GM21717 (cell line): ENCODE data around the gene CACHD1.

Experiments
- ATAC-seq: cut with Tn5 transposase; IDR thresholded peaks from one replicate; pipeline ENCODE4 v1.9.1; 2021; ENCODE audit warnings: mild to moderate bottlenecking, moderate library complexity; ENCODE audit not compliant: unreplicated experiment

CACHD1 gene

DNA sequence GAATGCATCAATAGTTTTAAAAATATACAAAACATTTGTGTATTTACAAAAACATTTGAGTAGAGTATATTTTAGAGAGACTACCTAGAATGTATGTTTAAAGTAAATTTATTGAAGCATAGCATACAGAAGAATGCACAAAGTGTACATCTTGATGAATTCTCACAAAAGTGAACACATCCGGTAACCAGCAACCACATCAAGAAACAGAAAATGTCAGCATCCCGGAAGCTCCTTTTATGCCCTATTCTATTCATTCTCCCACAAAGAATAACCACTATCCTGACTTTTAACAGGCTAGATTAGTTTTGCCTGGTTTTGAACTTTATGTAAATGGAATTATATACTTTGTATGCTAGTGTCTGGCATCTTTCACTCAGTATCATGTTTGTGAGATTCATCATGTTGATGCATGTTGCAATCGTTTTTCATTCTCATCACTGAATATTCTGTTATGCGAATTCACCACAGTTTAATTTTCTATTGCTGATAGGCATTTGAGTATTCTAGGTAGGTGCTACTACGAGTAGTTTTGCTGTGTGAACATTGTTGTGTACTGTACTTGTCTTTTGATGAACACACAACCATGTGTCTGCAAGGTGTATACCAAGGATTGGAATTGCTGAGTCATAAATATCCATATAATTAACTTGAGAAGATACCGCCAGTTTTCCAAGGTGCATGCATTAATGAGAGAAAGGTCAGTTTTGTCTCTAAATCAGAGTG, 75.4 kb downstream of the CACHD1 start:
- ATAC-seq: no peak

DNA sequence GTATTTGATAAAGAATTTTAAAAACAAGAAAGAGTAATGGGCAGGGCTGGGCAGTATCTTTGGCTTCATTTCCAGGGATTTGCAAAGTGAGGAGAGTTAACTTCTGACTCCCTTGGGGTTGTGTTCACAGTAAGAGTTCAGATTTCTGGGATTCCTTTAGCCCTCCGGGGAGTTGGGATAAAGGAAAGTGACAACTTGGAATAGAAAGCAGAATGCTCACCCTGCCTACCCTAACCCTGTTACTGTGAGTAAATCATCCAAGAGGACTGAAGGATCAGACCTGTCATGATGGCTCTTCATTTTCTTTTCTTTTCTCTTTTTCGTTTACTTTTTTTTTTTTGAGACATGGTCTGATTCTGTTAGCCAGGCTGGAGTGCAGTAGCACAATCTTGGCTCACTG, 76.1 kb downstream of the CACHD1 start:
- no peak for ATAC-seq

DNA sequence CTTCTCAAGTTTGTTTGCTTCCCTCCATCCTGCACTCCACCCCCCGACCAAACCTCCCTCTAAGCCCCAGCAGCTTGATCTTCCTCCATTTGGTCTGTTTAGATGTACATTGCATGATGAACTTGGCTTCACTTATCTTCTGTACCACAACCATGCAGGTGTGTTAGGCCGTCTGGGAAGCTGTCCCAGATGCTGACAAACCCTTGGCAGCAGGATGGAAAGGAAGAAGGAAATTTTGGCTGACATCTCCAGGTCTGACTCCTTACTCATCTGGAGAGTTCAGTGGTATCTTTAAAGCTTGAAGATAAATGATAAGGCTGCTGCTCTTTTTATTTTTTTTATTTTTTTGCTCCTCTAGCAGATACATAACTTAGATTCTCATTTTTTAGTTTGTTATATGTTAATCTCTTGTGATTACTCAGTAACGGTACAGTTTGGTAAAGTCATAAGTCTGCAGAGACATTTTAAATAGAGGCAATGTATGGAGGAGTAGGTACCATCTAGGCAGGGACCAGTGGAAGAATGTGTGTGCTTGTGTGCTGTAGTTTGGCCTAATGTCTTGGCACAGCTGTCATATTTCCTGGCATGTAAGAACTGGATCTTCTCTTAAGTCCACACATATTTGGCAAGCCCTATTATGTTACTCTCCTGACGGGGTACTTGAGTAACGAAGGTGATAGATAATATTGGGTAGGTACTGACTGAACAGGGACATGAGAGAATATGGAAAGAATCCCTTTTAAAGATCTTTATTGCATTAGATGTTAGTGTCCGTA, 79.7 kb downstream of the CACHD1 start:
- ATAC-seq: no peak

DNA sequence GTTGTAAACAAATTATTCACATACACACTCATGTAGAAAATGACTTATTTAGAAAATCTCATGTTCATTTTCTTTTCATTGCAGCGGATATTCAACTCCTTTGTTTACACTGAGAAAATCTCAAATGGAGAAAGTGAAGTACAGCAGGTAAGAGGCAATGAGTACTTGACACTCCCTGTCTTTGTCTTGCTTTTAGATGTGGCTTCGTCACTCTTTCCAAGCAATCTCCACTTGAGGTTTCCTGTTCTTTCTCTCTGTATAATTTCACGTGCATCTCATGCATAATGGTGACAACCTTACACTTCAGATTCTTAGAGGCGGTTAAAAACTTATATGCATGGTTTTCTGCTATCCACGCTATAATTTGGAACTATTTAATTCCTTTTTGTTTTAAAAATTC, 80.6 kb downstream of the CACHD1 start:
- ATAC-seq: no peak

DNA sequence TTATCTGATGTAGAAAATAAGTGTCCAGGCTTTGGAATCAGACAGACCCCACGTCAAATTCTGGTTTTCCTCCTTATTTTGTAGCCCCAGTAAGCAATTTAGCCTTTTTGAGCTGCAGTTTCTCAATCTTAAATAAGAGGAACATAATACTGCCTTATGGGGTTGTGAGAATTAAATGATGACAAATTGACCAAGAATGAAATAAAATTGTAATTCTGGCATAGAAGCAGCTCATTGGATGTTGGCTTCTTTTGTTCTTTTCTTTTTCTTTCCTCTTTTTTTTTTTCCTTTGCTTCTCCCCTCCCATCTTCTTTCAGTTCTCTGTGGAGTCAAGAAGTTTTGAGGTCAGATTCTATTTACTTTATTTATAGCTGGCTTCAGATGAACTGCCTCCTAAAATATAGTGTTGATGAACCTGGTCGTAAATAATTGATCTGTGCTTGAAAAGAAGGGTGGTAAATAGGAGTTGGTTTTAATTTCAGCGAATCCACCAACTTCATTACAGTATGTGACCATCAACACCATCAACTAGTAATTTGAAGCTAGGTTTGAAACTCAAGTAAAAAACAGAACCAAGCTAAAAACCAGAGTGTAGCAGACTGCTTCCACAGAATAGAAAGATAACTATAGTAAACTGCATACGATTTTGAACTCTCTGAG, 81.1 kb downstream of the CACHD1 start:
- no peak for ATAC-seq

DNA sequence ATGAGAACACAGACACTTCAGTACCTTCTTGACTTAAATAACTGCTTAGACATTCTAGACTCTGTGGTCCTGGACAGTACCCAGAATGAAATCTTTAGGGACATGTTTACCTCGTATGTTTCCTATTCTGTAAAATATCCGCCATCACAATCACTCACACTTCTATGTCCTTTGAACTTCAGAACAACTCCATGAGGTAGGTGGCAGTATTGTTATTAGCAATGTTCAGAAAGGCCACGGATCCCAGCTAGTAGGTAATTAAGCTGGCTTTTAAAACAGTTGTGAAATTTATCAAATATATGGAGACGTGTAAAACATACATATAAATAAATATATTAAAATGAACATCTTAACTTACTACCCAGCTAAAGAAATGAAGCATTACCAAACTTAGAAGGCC, 83.4 kb downstream of the CACHD1 start:
- no peak for ATAC-seq

DNA sequence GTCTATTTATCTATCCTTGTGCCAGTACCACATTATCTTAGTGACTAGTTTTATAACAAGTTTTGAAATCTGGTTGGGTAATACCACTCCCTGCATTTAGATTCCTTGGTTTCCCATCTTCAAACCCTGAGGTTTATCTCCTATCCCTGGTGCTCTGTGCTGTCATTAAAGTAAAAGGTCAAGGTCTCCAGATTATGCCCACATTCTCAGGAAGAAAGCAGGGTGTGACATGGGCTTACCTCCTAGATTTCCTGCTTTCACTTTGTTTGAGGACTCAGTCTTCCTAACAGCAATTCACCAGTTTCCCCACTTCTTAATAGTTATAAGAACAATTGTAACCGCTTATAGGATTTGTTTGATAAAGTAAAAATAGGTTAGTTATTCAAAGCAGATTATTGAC, 86.0 kb downstream of the CACHD1 start:
- ATAC-seq: no peak

DNA sequence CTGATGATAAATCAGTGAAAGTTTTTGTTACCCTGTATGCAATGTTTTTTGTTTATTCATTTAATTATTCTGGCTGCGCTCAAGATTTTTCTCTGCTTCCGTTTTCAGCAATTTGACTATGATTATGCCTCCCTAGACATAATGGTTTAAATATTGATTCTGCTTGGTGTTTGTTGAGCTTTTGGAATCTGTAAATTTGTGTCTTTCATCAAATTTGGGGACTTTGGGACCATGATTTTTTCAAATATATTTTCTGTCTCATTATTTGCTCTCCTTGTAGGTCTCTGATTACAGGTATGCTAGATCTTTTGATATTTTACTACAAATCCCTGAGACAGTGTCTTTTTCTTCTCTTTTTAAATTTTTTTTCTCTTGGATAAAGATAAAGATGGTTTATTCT, 92.1 kb downstream of the CACHD1 start:
- no peak for ATAC-seq

DNA sequence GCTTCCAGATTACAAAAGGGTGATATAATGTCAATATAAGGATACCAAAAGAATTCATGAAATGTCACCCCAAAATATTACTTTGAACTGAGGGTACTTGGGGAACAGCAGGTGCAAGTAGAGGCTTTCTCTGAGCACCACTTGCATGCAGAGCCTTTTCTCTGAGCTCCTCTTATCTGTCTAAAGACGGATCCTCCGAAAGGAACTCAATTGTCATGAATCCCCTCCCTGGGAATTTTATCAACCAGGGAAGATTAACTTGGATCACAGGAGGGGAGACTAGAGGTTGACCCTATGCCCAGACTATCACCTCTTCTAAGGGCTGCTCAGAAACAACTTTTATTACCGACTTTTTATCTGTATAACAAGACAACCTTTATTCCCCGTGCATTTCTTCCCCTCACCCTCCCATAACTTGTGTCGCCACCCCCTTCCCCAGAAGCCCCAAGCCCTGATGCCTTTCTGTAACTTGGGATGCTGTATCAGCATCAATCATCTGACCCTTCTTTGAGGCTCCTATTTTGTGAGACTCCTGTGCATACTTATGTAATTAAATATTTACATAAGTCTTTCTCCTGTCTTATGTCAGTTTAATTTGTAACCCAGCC, 94.1 kb downstream of the CACHD1 start:
- ATAC-seq: no peak

DNA sequence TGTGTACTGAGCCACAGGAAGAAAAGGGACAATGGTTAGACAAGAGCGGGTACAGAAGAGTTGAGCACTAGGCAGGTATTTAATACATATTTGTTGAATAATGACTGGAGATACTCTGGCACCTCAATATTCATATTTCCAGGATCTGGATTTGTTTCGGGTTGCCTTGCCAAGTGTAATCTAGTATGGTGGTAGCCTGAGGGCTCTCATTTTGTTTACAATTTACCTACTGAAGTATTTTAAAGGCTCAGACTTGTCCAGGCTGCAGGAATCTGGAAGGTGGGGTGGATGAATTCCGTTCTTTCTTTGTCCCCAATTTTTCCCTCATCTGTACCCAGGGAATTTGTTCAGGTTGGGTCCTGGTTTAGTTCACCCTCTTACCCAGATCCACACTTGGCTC, 95.0 kb downstream of the CACHD1 start:
- ATAC-seq: no peak

DNA sequence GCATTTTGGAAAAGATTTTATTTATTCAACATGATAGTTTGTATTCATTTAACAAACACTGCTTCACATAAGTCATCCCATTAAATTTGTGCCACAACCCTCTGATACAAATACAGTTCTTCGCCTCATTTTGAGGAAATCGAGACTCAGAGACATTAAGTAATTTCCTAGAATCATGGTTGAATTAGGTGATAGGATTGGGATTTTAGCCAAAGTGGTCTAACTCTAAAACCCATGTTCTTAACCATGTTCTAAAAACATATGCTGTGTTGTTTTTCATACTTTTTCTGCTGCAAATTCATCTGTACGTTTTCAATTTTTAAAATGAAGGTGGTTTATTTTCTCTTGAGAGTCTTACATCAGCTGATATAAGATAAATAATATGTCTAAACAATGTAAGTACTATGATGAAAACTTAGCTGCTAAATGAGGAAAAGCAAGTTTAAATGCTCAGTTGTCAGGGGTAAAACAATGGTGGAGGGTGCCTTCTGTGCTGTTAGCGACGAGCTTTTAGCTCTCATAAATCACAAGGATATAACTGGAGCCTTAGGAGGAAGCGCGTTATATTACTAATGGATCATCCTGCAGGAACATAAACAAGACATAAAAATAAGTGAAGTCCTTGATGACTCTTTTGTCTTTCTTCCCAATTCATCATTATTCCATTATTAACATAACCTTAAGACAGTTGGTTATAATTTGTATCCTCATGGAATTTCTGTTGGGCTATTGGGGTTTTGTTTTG, 97.7 kb downstream of the CACHD1 start:
- ATAC-seq: no peak

DNA sequence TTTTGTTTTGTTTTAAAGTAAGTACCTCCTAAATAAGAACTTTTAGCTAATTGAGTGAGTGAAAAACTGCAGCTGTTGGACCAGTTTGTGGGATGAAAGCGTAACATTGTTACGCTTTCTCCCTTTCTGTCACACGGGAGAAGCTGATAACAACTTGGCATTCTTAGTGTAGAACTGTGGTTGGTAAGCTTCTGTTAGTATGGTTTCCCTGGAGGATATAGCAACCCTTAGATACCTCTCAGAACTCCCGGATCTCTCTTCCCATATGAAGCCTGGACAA, 98.2 kb downstream of the CACHD1 start:
- ATAC-seq: no peak

DNA sequence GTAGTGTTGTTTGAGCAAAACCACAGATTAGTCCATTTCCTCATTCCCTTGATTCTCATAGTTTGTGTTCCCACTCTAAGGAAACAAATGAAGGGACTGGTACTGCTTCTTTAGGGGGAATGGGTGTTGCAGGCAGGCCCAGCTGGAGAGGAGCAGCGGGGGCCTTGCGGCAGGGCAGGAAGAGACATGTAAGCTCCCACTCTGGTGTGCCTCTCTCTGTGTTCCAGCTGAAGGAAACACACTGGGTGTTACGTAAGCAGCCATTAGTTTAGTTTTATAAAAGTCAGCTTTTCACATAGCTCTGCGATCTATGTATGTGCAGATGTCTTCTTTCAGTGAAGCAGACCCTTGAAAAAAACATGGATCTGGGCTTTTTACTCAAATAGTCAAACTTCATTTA, 99.5 kb downstream of the CACHD1 start:
- no peak for ATAC-seq

DNA sequence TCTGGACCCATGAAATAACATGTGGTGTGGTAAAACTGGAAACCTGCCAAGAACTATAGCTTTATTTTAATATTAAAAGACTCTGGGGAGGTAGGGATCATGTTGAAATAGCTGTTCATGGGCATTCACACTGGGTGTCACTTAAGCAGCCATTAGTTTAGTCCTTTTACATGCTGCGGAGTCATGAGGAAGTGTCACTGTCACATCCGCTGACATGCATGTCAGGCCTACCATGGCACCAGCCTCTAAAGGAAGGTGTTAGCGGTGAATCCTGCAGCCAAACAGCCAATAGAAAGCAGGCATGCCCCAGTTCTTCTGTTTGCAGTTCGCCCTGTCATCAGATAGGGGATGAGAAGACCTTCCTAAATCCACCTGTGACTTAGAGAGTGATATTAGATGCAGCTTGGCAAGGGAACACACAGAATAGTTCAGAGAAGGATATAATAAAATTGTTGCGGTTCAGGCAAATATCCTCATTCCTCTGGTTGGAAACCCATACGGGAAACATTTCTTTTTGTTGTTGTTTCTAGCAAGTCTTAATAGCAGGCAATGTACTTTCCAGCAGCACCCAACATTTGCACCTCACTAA, 100.4 kb downstream of the CACHD1 start:
- no peak for ATAC-seq

DNA sequence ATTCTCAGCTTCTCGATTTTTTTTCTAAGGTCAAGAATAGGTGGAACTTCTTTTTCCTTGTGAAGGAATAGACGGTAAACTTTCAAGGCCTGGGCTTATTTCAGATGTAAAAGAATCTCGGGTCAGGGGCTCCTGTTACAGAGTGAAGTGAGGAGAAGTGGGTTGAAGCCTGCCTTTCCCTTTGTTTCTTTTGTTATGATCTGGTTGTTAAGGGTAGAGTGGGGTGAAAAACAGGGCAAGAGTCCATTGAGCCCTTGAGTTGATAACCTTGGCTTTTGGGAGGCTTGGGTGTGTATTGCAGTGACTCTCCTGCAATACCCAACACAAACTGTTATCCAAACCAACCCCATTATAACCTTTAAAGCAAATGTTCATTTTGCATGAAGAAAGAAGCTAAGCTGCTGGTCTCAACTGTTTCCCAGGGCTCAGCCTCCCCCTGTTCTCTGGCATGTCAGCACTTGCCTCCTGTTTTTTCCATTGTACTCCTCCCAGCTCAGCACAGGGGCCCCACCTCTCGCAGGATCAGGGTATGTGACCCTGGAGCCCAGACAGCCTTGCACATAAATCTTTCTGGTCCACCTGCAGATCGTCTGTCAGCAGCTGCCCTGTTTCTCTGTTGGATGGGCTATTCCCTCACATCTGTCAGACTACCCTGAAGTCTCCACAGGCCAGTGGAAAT, 102.4 kb downstream of the CACHD1 start:
- no peak for ATAC-seq

DNA sequence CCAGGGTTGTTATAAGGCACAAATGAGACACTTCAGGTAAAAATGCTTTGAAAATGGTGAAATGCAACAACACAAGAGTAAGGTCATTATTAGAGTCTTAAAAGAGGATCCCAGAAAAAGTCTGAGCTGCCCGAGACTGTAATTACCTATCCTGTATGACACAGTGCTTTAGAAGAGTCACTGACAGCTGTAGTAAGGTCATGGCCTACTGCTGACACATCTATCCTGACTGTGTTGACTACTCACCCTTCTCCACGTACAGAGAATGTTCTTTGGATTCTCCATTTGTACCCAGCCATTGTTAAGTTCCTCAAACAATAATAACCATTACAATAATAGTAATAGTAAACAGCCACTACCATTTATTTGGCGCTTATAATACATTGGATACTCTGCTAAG, 104.4 kb downstream of the CACHD1 start:
- ATAC-seq: no peak

DNA sequence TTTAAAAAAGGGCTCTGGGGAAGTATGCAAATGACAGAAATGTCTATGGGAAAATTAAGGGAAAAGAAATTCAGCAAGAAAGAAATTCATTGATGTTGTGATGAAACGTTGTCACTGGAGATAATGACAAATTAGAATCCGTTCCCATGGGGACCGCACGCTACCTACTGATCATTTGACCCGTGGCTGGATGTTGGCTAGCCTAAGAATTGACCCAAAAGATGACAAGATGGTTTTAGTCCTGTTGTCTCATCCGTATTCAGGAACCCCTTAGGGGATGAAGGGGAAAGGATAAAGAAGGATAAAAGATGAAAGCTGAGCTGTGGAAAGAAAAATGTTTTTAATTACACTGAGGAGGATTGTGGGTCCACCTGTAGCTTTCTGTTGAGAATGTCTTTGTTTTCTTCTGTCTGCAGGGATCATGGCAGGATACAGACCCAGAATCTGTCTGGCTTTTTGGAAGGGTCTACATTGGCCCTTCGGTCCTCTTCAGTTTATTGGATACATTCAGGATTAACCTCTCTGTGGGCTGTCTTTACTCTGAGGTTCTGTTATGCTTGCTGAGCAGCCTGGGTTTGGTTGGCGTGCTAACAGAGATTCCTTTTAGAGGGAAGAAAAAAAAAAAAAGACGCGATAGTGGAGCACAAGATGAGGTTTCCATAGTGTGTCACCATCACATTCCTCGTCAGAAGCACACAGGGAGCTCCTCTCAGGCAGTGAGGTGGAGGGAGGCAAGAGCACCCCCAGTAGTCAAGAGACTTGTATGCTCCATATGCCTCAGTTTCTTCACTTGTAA, 106.2 kb downstream of the CACHD1 start:
- no peak for ATAC-seq

DNA sequence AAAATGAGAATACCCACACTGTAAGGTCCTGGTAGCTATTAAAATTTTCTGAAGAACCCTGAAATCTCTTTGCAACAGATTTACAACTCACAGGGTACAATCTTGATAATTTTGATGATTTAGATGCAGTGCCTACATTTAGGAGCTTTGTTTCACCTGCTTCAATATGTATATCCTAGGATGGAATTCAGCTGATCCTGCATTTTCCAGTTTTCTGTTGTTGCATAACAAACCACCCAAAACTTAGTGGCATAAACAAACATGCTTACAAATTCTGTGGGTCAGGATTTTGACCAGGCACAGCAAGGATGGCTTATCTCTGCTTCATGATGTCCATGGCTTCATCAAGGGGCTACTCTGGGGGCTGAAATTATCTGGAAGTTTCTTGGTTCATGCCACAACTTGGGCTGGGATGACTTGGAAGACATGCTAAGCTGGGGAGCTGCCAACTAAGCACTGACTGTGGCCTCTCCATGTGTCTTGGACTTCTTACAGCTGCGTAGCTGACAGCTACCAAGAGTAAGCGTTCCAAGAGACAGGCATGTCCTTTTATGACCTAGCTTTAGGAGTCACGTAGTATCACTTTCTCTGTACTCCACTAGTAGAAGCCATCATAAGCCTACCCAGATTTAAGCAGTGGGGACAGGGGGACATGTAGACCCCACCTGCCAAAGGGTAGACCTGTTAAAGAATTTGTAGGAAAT, 108.5 kb downstream of the CACHD1 start:
- no peak for ATAC-seq

DNA sequence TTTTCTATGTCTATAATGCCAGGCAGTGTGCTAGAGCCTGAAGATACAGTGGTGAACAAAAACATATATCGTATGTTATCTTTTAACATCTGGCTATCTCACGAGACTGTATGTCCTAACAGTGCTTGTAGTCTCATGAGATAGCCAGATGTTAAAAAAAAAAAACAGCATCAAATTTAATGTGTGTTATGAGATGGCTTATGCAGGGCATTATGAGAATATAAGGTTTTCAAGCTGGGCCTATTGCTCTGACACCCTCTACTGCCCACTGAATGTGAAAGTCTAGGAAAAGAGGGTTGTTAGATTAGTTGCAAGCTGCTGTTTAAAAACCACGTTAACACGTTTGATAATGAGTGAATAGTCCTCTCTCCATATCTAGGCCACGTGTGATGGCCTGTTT, 109.8 kb downstream of the CACHD1 start:
- ATAC-seq: no peak
